Endothelial cell of umbilical vein (primary cell): ENCODE results near the gene CLDND2. TPM values are rescaled to one million over a fixed set of nuclear protein-coding genes. Genes with fewer than 3 reads are reported as not detected.

Experiments
- BruUV-seq: library from RNA; stranded (reverse); fragments of 400-500 nt; replicated peaks from 2 replicates; lab custom pipeline; 2021; lab: Mats Ljungman, UMichigan
- CTCF ChIA-PET: fragments of 300-600, 350-600 bp; sonication (Branson Sonifier 250); formaldehyde crosslinking; loops from one replicate; lab custom pipeline; 2021; ENCODE audit warnings: antibody characterized with exemption, inconsistent platforms; lab: Charles Lee
- POLR2A ChIA-PET: fragments of 300-600, 350-600 bp; sonication (Branson Sonifier 250); formaldehyde crosslinking; loops from one replicate; lab custom pipeline; 2021; ENCODE audit warnings: antibody characterized with exemption, inconsistent platforms; lab: Charles Lee
- DNase-seq: peaks from one replicate; pipeline ENCODE4 v3.0.0-alpha.2; 2011; ENCODE audit warnings: low read depth, low spot score
- FAIRE-seq: peaks from 2 replicates; lab custom pipeline; 2011; peaks lifted over from hg19 to GRCh38; lab: Jason Lieb, UNC
- H2AFZ ChIP-seq: 2 replicates; pipeline ENCODE4 v1.6.0; 2012; ENCODE audit warnings: low read depth, low read length, control low read depth, inconsistent platforms
- H3K27ac ChIP-seq: 2 replicates; pipeline ENCODE4 v1.5.1; 2011; ENCODE audit warnings: low read depth, mild to moderate bottlenecking, control low read depth, low read length, moderate library complexity; ENCODE audit not compliant: insufficient read depth
- H3K27me3 ChIP-seq, 2 experiments: 2 replicates each; pipeline versions ENCODE4 v1.6.0 to v1.6.1; 2011; ENCODE audit warnings: low read length in 2 of 2, mixed read lengths in 1 of 2; ENCODE audit not compliant: control insufficient read depth in 2 of 2, insufficient read depth in 2 of 2
- H3K36me3 ChIP-seq, 2 experiments: 2 replicates in 1 of 2; 3 replicates in 1 of 2; pipeline ENCODE4 v1.5.1; 2011; ENCODE audit warnings: low read length in 2 of 2, mild to moderate bottlenecking in 1 of 2, moderate library complexity in 1 of 2; ENCODE audit not compliant: control insufficient read depth in 2 of 2, insufficient read depth in 2 of 2; ENCODE audit errors: extremely low read depth in 1 of 2
- H3K4me1 ChIP-seq: 3 replicates; pipeline ENCODE4 v1.5.1; 2011; ENCODE audit warnings: mild to moderate bottlenecking, low read length; ENCODE audit not compliant: control insufficient read depth, insufficient read depth; ENCODE audit errors: extremely low read depth
- H3K4me2 ChIP-seq: 2 replicates; pipeline ENCODE4 v1.6.1; 2011; ENCODE audit warnings: low read length, control low read depth, mixed read lengths; ENCODE audit not compliant: insufficient read depth
- H3K4me3 ChIP-seq, 3 experiments: fragments of 200-600 bp in 1 of 3; sonication (generic), shearing (Covaris generic) in 1 of 3; replicated peaks in 1 of 3; 2 replicates each; pipeline ENCODE4 v1.5.1; 2011 to 2016; ENCODE audit warnings: control low read depth in 3 of 3, low read length in 3 of 3, mild to moderate bottlenecking in 2 of 3, inconsistent platforms in 1 of 3, low read depth in 1 of 3, moderate library complexity in 1 of 3; ENCODE audit not compliant: insufficient read depth in 1 of 3
- H3K79me2 ChIP-seq: 2 replicates; pipeline ENCODE4 v1.6.0; 2012; ENCODE audit warnings: low read length, inconsistent platforms; ENCODE audit not compliant: control insufficient read depth, insufficient read depth
- H3K9ac ChIP-seq: replicated peaks from 2 replicates; pipeline ENCODE3; 2011; ENCODE audit warnings: low read length, control low read depth; ENCODE audit not compliant: insufficient read depth; ENCODE audit errors: extremely low read depth
- H3K9me1 ChIP-seq: replicated peaks from 3 replicates; pipeline ENCODE4 v1.6.0; 2011; ENCODE audit warnings: mild to moderate bottlenecking, low read length; ENCODE audit not compliant: control insufficient read depth, insufficient read depth; ENCODE audit errors: extremely low read depth
- H3K9me3 ChIP-seq: replicated peaks from 2 replicates; pipeline ENCODE4 v1.5.1; 2012; ENCODE audit warnings: low read length, inconsistent platforms; ENCODE audit not compliant: control insufficient read depth, insufficient read depth
- H4K20me1 ChIP-seq: replicated peaks from 2 replicates; pipeline ENCODE3; 2011; ENCODE audit warnings: mild to moderate bottlenecking, low read length; ENCODE audit not compliant: control insufficient read depth, insufficient read depth; ENCODE audit errors: extremely low read depth
- CTCF ChIP-seq, 2 donors: IDR thresholded peaks; 1 replicate in 1 of 2; 2 replicates in 1 of 2; pipeline ENCODE4 v1.5.1; 2011; ENCODE audit warnings: low read length in 2 of 2, mild to moderate bottlenecking in 2 of 2, moderate library complexity in 2 of 2, control low read depth in 1 of 2, inconsistent platforms in 1 of 2, low read depth in 1 of 2; ENCODE audit not compliant: insufficient read depth in 1 of 2; ENCODE audit errors: extremely low read depth in 1 of 2
- EZH2 ChIP-seq: IDR thresholded peaks from 2 replicates; pipeline ENCODE4 v1.6.1; 2012; ENCODE audit warnings: borderline replicate concordance, low read depth, mild to moderate bottlenecking, moderate library complexity, low read length, inconsistent platforms; ENCODE audit not compliant: severe bottlenecking
- FOS ChIP-seq: IDR thresholded peaks from 2 replicates; pipeline ENCODE4 v1.6.1; 2011; ENCODE audit warnings: mild to moderate bottlenecking, low read length, moderate library complexity, borderline replicate concordance; ENCODE audit not compliant: insufficient read depth
- GATA2 ChIP-seq: IDR thresholded peaks from 2 replicates; pipeline ENCODE4 v1.7.0; 2011; ENCODE audit warnings: low read depth, mild to moderate bottlenecking, moderate library complexity, mixed read lengths, low read length; ENCODE audit not compliant: insufficient read length, insufficient read depth
- JUN ChIP-seq: IDR thresholded peaks from 2 replicates; pipeline ENCODE4 v1.6.1; 2011; ENCODE audit warnings: borderline replicate concordance, low read depth; ENCODE audit not compliant: insufficient read length, insufficient read depth
- MAX ChIP-seq: IDR thresholded peaks from 2 replicates; pipeline ENCODE4 v1.6.1; 2011; ENCODE audit not compliant: insufficient read depth, insufficient read length
- MYC ChIP-seq: IDR thresholded peaks from one replicate; pipeline ENCODE4 v1.6.1; 2011; ENCODE audit warnings: mild to moderate bottlenecking, low read depth, low read length
- POLR2A ChIP-seq: IDR thresholded peaks from 2 replicates; pipeline ENCODE4 v1.6.1; 2012; ENCODE audit warnings: low read depth, mild to moderate bottlenecking, control low read depth, low read length
- POLR2AphosphoS5 ChIP-seq: IDR thresholded peaks from 2 replicates; pipeline ENCODE4 v1.6.1; 2012; ENCODE audit warnings: low read depth, mild to moderate bottlenecking, control low read depth, low read length, moderate library complexity; ENCODE audit not compliant: insufficient read depth
- dilution Hi-C: fragments of 300-500 bp; cut with MboI; formaldehyde crosslinking; loops from one replicate; pipeline ENCODE4 v1.15.0; 2019; ENCODE audit warnings: low sequenced_read_pairs; ENCODE audit not compliant: extremely low pct_ligation_motif_present
- intact Hi-C: fragments of 100-400 bp; cut with micrococcal nuclease; formaldehyde crosslinking; loops from one replicate; pipeline ENCODE4 v1.10.0; 2022
- polyA plus RNA-seq, 4 experiments: library from polyadenylated mRNA; depleted of rRNA in 3 of 4; stranded (reverse) in 3 of 4; unstranded in 1 of 4; fragments of >200 nt; gene quantifications; 2 replicates each; pipeline versions ENCODE4 v1.2.1 to v1.2.3, GENCODE V29; 2011 to 2012; ENCODE audit warnings: missing spikeins in 1 of 4
- total RNA-seq: library from RNA; stranded (reverse); gene quantifications from 2 replicates; pipeline ENCODE4 v1.2.3, GENCODE V29; 2021

The CLDND2 gene
- total and polyA plus RNA-seq, 2 donors (not counting 3 experiments of a cell fraction or from before 2014, with no cell fraction given) = 0.97 TPM; not detected in 1

GRCh38 chr19:51320280-51320657 is 48.5 kb downstream of the CLDND2 start:
- dilution Hi-C loops = no loop called here
- no peaks in the 10 kb centered on the region for H3K27me3 ChIP-seq
- no peak for TF ChIP-seq JUN
- no peak for TF ChIP-seq EZH2
- TF ChIP-seq GATA2 = no peak
- no peak for TF ChIP-seq POLR2AphosphoS5
- TF ChIP-seq POLR2A = no peak
- no peak for TF ChIP-seq MYC
- TF ChIP-seq FOS = no peak
- TF ChIP-seq CTCF (IDR thresholded peaks at IDR 0.05; ENCODE audit: extremely low read depth in 1 of 2, insufficient read depth in 1 of 2, low read depth in 1 of 2, low read length in 2 of 2) = no peak
- no peak for TF ChIP-seq MAX
- FAIRE-seq = no peak
- no peaks in the 10 kb centered on the region for H4K20me1 ChIP-seq
- no peaks in the 10 kb centered on the region for H3K9me1 ChIP-seq
- no peak overlapping the region for H3K27ac ChIP-seq
- BruUV-seq = no TSS peak
- DNase-seq = no peak
- intact Hi-C loops = no loop called here
- ChIA-PET CTCF (no interaction called here), POLR2A (no interaction called here)
- no peak overlapping the region for H3K9ac ChIP-seq
- H2AFZ ChIP-seq = no peak overlapping the region
- H3K79me2 ChIP-seq = no peaks in the 10 kb centered on the region
- H3K9me3 ChIP-seq = no peaks in the 10 kb centered on the region
- no peak overlapping the region for H3K4me3 ChIP-seq
- no peak overlapping the region for H3K4me2 ChIP-seq
- H3K36me3 ChIP-seq = no peaks in the 10 kb centered on the region
- H3K4me1 ChIP-seq = no peaks in the 10 kb centered on the region
